H9 (cell line): ENCODE data around the gene AFAP1. TPM values are rescaled to one million over a fixed set of nuclear protein-coding genes. Genes with fewer than 3 reads are reported as not detected.

Source experiments
- DNase-seq: peaks from one replicate; pipeline ENCODE4 v3.0.0-alpha.2; 2017
- H2AFZ ChIP-seq: one replicate; pipeline ENCODE4 v1.6.1; 2013; ENCODE audit warnings: mild to moderate bottlenecking, low read length, control low read depth, moderate library complexity
- H2AK5ac ChIP-seq: 2 replicates; pipeline ENCODE4 v1.6.1; 2013; ENCODE audit warnings: low read length, control low read depth, mixed read lengths; ENCODE audit not compliant: insufficient read length
- H2BK120ac ChIP-seq: one replicate; pipeline ENCODE4 v1.6.1; 2013; ENCODE audit warnings: low read depth, mild to moderate bottlenecking, low read length, control low read depth, inconsistent platforms; ENCODE audit not compliant: poor library complexity, severe bottlenecking
- H2BK12ac ChIP-seq: 2 replicates; pipeline ENCODE4 v1.6.1; 2013; ENCODE audit warnings: low read length, control low read depth, mixed read lengths, low read depth; ENCODE audit not compliant: insufficient read length
- H2BK15ac ChIP-seq: 2 replicates; pipeline ENCODE4 v1.6.1; 2013; ENCODE audit warnings: low read depth, low read length, control low read depth
- H2BK20ac ChIP-seq: one replicate; pipeline ENCODE4 v1.6.1; 2013; ENCODE audit warnings: low read depth, mild to moderate bottlenecking, low read length, control low read depth, inconsistent platforms; ENCODE audit not compliant: poor library complexity, severe bottlenecking
- H2BK5ac ChIP-seq: 2 replicates; pipeline ENCODE4 v1.6.1; 2013; ENCODE audit warnings: low read length, control low read depth, mixed read lengths; ENCODE audit not compliant: insufficient read length
- H3K14ac ChIP-seq: 2 replicates; pipeline ENCODE4 v1.6.1; 2013; ENCODE audit warnings: low read length, control low read depth; ENCODE audit not compliant: insufficient read depth
- H3K18ac ChIP-seq: 2 replicates; pipeline ENCODE4 v1.6.1; 2013; ENCODE audit warnings: low read depth, mild to moderate bottlenecking, mixed read lengths, low read length, control low read depth; ENCODE audit not compliant: insufficient read length
- H3K23ac ChIP-seq: 2 replicates; pipeline ENCODE4 v1.6.1; 2013; ENCODE audit warnings: low read length, control low read depth, mixed read lengths, low read depth; ENCODE audit not compliant: insufficient read length
- H3K23me2 ChIP-seq: 2 replicates; pipeline ENCODE4 v1.6.1; 2013; ENCODE audit warnings: low read depth, mild to moderate bottlenecking, mixed read lengths, low read length, control low read depth; ENCODE audit not compliant: insufficient read length, poor library complexity, severe bottlenecking
- H3K27ac ChIP-seq: 2 replicates; pipeline ENCODE4 v1.5.1; 2013; ENCODE audit warnings: low read length, control low read depth, mixed read lengths, low read depth; ENCODE audit not compliant: insufficient read length
- H3K27me3 ChIP-seq: 2 replicates; pipeline ENCODE4 v1.6.1; 2013; ENCODE audit warnings: low read length, control low read depth, inconsistent platforms; ENCODE audit not compliant: insufficient read depth
- H3K4ac ChIP-seq: 2 replicates; pipeline ENCODE4 v1.6.1; 2013; ENCODE audit warnings: low read depth, mild to moderate bottlenecking, control low read depth, inconsistent platforms, low read length, moderate library complexity
- H3K4me1 ChIP-seq: 2 replicates; pipeline ENCODE4 v1.6.1; 2013; ENCODE audit warnings: low read length, control low read depth, inconsistent platforms; ENCODE audit not compliant: insufficient read depth
- H3K4me2 ChIP-seq: 2 replicates; pipeline ENCODE4 v1.6.1; 2013; ENCODE audit warnings: low read length, control low read depth, mixed read lengths; ENCODE audit not compliant: insufficient read length, insufficient read depth
- H3K56ac ChIP-seq: 2 replicates; pipeline ENCODE4 v1.6.1; 2013; ENCODE audit warnings: low read depth, mild to moderate bottlenecking, mixed read lengths, low read length, control low read depth; ENCODE audit not compliant: insufficient read length
- H3K79me1 ChIP-seq: 2 replicates; pipeline ENCODE4 v1.6.1; 2013; ENCODE audit warnings: low read depth, mild to moderate bottlenecking, moderate library complexity, low read length, control low read depth, inconsistent platforms; ENCODE audit not compliant: insufficient read depth, poor library complexity, severe bottlenecking
- H3K79me2 ChIP-seq: 2 replicates; pipeline ENCODE4 v1.6.1; 2013; ENCODE audit warnings: low read length, control low read depth, inconsistent platforms; ENCODE audit not compliant: insufficient read depth
- H3K9ac ChIP-seq: 2 replicates; pipeline ENCODE4 v1.6.1; 2013; ENCODE audit warnings: low read length, control low read depth, mixed read lengths; ENCODE audit not compliant: insufficient read length; ENCODE audit errors: extremely low read depth
- H3K9me3 ChIP-seq: one replicate; pipeline ENCODE4 v1.6.1; 2013; ENCODE audit warnings: low read depth, low read length, inconsistent platforms; ENCODE audit not compliant: control insufficient read depth
- H3T11ph ChIP-seq: one replicate; pipeline ENCODE4 v1.6.1; 2013; ENCODE audit warnings: mild to moderate bottlenecking, low read length, control low read depth, inconsistent platforms
- H4K20me1 ChIP-seq: one replicate; pipeline ENCODE4 v1.6.1; 2013; ENCODE audit not compliant: control insufficient read depth, insufficient read length, insufficient read depth
- H4K5ac ChIP-seq: 2 replicates; pipeline ENCODE4 v1.6.1; 2013; ENCODE audit warnings: low read depth, mild to moderate bottlenecking, mixed read lengths, low read length, control low read depth; ENCODE audit not compliant: insufficient read length
- H4K8ac ChIP-seq: replicated peaks from 2 replicates; pipeline ENCODE4 v1.6.1; 2013; ENCODE audit warnings: low read length, control low read depth, mixed read lengths, low read depth; ENCODE audit not compliant: insufficient read length
- H4K91ac ChIP-seq: 2 replicates; pipeline ENCODE4 v1.6.1; 2013; ENCODE audit warnings: low read depth, mild to moderate bottlenecking, moderate library complexity, mixed read lengths, low read length, control low read depth; ENCODE audit not compliant: insufficient read length
- H3K27ac Mint-ChIP-seq, 3 experiments: 2 replicates in 2 of 3; 3 replicates in 1 of 3; pipeline ENCODE4 v1.8.0; 2020 to 2021; ENCODE audit warnings: mixed read lengths in 3 of 3, mild to moderate bottlenecking in 1 of 3, moderate library complexity in 1 of 3
- H3K27me3 Mint-ChIP-seq: 2 replicates; pipeline ENCODE4 v1.8.0; 2021; ENCODE audit warnings: low read depth, mild to moderate bottlenecking, moderate library complexity, mixed read lengths
- H3K36me3 Mint-ChIP-seq, 3 experiments: 2 replicates in 2 of 3; 3 replicates in 1 of 3; pipeline ENCODE4 v1.8.0; 2020 to 2021; ENCODE audit warnings: low read depth in 3 of 3, mixed read lengths in 3 of 3; ENCODE audit not compliant: insufficient read depth in 1 of 3
- H3K4me1 Mint-ChIP-seq, 2 experiments: 2 replicates each; pipeline ENCODE4 v1.8.0; 2020; ENCODE audit warnings: mixed read lengths in 2 of 2
- H3K4me3 Mint-ChIP-seq, 2 experiments: 2 replicates in 1 of 2; 3 replicates in 1 of 2; pipeline ENCODE4 v1.8.0; 2020 to 2021; ENCODE audit warnings: mild to moderate bottlenecking in 2 of 2, mixed read lengths in 2 of 2, moderate library complexity in 1 of 2
- H3K9me3 Mint-ChIP-seq, 2 experiments: 2 replicates in 1 of 2; 3 replicates in 1 of 2; pipeline ENCODE4 v1.8.0; 2020; ENCODE audit warnings: mild to moderate bottlenecking in 2 of 2, mixed read lengths in 2 of 2, moderate library complexity in 1 of 2
- WGBS: extraction: QIAGEN DNeasy Blood & Tissue Kit; methylation state at CpG from one replicate; pipeline ENCODE4 v1.1.7; 2013; ENCODE audit warnings: missing lambda C conversion rate, low lambda C conversion rate, mixed read lengths; ENCODE audit not compliant: insufficient read length; ENCODE audit errors: extremely low coverage; 5-methylcytosine and 5-hydroxymethylcytosine counted together
- total RNA-seq: library from RNA; stranded (reverse); gene quantifications from 2 replicates; pipeline ENCODE4 v1.2.1, GENCODE V29; 2021
- TF ChIP-seq, protein P1 (sequence below): fragments of 200-600 bp; sonication (generic); conservative IDR thresholded peaks from 3 replicates; pipeline ENCODE4 v1.8.0; 2021; ENCODE audit warnings: antibody characterized with exemption, mild to moderate bottlenecking

The AFAP1 gene
- total RNA-seq, 1 experiment from 2014 or later = 6.5 TPM

DNA sequence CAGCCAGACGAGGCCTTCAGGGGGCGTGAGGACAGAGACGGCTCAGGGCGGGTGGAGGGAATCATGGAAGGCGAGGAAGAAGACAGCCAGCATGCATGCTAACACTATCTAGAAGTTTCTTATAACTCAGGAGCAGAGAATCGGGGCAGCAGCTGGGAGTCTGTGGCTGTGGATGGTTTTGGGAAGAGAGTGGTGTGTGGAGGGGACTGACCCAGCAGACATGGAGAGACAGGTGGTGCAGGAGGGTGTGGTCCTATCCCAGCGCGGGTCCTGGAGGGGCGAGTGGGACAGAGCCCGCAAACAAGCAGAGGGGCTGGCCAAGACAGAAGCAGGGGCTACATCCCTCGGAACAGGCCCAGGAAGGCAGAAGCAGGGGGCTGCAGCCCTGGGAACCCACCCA lies 192.1 kb downstream of the AFAP1 start:
- no peak overlapping the region for H3K4me3 Mint-ChIP-seq
- Histone ChIP-seq H3K4ac (no peak overlapping the region), H2AK5ac (no peak overlapping the region), H3T11ph (no peak overlapping the region), H3K56ac (no peak overlapping the region), H3K79me2 (no peaks in the 10 kb centered on the region), H2BK120ac (no peak overlapping the region), H4K5ac (no peak overlapping the region), H3K4me1 (no peaks in the 10 kb centered on the region), H3K18ac (no peak overlapping the region), H4K91ac (no peak overlapping the region), H3K27me3 (no peaks in the 10 kb centered on the region), H3K23ac (no peak overlapping the region), H3K23me2 (no peaks in the 10 kb centered on the region), H3K79me1 (no peaks in the 10 kb centered on the region), H2BK15ac (no peak overlapping the region), H2BK5ac (no peak overlapping the region), H3K9ac (no peak overlapping the region), H4K8ac (no peak overlapping the region), H3K27ac (no peak overlapping the region), H2BK12ac (no peak overlapping the region), H2AFZ (no peak overlapping the region), H3K9me3 (no peaks in the 10 kb centered on the region), H3K4me2 (no peak overlapping the region), H4K20me1 (no peaks in the 10 kb centered on the region), H2BK20ac (no peak overlapping the region), H3K14ac (no peak overlapping the region; the same call in 1 of the 2 replicates)
- H3K27me3 Mint-ChIP-seq = peaks cover 43% of the 10 kb centered on the region
- H3K27ac Mint-ChIP-seq = no peak overlapping the region
- TF ChIP-seq, protein P1, sequence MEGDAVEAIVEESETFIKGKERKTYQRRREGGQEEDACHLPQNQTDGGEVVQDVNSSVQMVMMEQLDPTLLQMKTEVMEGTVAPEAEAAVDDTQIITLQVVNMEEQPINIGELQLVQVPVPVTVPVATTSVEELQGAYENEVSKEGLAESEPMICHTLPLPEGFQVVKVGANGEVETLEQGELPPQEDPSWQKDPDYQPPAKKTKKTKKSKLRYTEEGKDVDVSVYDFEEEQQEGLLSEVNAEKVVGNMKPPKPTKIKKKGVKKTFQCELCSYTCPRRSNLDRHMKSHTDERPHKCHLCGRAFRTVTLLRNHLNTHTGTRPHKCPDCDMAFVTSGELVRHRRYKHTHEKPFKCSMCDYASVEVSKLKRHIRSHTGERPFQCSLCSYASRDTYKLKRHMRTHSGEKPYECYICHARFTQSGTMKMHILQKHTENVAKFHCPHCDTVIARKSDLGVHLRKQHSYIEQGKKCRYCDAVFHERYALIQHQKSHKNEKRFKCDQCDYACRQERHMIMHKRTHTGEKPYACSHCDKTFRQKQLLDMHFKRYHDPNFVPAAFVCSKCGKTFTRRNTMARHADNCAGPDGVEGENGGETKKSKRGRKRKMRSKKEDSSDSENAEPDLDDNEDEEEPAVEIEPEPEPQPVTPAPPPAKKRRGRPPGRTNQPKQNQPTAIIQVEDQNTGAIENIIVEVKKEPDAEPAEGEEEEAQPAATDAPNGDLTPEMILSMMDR = no peak
- no peaks in the 10 kb centered on the region for H3K4me1 Mint-ChIP-seq
- H3K9me3 Mint-ChIP-seq = no peaks in the 10 kb centered on the region; a peak in 2 of 5 replicates
- no CpG with 5 or more reads among the region's 11 CpGs for WGBS
- no peaks in the 10 kb centered on the region; a peak in 1 of 7 replicates for H3K36me3 Mint-ChIP-seq
- DNase-seq = no peak
